DMS53 treated with DMSO at 0.1 percent for 48 hours (cell line): Measurements from ENCODE around the gene ADRB2.

Experiments
- DNase-seq: peaks from one replicate; lab custom pipeline; 2025; ENCODE audit not compliant: unreplicated experiment; lab: John Stamatoyannopoulos, UW

The ADRB2 gene

DNA sequence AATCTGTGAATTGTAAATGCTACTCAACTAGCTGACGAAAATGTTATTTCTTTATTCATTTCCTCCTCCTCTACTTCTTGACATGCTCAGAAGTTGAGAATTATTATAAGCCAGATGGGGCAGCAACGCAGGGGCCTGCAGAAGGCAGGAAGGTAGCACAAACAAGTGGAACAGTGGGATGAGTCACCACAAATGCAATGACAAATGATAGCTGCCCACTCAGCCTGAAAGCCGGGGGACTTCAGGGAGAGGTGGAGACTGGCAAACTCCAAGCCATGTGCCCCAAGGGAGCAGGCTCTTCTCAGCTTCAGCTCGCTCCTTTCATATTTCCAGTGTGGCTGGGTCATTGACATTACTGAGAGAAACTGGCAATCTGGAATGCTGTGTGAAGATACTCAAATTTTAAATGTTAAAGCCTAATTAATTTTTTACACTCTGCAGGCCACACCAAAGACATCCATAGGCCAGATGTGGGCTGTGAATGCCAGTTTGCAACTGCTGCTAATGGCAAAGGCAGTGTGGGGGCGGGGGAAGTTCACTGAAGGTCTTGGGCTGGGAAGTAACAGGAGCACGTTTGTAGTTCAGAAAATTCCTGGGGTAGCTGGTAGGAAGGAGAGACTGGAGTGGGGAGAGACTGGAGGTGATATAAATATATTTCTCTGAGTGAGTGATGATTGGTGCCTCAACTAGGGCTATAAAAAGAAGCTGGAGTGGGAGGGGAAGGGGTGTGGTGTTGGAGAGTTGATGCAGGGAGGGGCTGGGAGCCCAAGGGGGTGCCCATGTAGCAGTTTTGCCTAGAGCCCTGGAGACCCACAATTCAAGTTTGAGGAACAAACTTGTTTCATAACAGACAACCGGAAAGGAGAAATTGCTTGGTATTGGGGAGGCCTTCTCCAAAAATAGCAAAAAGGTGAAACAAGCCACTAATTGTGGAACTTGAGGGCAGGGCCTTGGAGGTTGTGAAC lies 20.8 kb upstream of the ADRB2 start:
- no peak for DNase-seq

DNA sequence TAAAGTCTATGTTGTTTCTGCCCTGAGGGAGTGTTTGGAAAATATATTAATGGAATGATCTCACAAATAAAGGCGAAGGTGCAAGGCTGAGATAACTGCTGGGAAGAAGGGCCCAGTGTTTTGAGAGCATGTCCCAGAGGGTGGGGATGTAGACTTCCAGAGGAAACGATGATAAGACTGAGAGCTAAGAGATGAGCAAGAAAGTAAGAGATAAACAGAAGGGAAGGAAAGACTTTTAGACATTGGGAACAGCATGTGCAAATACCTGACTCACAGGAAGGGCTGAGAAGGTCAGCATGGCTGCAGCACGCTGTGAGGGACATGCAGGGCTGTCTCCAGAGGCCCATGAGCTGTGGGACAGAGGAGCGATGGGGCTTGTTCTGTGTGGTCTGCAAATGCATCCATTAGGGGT lies 19.9 kb upstream of the ADRB2 start:
- no peak for DNase-seq

DNA sequence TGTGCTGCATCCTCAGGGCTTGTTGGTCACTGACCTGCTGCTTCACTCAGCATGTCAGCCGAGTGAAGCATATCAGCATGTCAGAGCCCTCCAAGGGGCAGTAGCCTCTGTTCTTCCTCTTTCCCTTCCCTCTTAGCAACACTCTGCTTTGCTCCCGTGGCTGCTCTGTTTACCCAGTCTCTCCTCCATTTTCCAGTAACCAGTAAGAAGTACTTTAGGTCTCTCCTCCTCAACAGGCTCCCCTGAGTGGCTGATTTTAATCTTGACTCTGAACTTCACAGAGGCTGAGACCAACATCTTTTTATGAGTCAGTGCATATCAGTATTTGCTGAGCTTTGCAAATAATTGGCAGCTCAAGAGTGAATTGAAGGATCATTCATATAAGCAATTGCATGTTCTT lies 18.6 kb upstream of the ADRB2 start:
- DNase-seq: peak; percentile 35

DNA sequence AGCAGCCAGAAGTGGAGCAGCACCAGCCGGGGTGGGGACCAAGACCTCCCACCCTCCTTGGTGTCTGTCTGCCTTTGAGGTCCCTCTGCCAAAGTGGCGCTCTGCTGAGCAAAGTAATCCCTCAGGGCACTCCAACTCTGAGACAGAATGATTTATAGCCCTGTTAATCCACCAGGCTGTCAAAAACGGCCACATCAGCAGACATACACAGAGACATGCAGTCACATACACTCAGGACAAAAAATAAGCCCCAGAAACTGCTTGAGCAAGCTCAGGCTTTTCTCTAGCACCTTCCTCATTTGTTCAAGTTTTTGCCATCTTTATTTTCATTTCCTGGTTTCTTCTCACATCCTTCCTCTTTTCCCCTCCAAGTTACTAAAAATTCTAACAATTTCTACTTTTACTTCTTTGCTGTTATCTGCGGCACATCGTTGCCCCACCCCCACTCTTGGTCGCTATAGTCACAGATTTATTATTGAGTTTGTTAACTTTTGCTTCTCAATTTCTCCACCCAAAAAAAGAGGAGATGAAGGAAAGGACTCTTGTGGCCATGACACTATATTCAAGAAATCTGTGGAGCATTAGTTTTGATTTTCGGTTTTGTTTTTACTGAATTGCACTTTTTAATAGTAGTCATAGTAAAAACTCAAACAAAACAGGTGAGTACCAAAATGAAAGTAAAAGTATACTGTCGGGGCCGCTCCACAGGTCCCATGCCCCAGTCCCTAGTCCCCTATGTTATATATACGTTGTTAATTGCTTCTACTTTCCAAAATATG lies 17.4 kb upstream of the ADRB2 start:
- peak; percentile 40 for DNase-seq

DNA sequence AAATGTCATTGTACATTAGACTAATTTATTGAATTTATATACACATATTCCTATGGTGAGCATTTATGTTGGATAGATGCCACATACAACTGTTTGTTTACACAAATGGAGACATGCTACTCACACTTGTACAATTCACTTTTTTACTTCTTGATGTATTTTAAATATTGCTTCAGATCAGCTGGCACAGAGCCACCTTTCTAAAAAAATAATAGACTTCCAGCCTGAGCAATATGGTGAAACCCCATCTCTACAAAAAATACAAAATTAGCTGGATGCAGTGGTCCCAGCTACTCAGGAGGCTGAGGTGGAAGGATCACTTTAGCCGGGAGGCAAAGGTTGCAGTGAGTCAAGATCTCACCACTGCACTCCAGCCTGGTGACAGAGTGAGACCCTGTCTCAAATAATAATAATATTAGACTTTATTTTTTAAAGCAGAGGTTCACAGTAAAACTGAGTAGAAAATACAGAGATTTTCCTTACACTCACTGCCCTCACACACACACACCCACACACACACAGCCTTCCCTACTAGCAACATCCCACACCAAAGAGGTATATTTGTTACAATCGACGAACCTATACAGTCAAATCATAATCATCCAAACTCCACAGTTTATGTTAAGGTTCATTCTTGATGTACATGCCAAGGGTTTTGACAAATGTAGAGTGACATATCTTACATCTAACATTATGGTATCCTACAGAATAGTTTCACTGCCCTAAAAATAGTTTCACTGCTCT lies 16.5 kb upstream of the ADRB2 start:
- DNase-seq: no peak

DNA sequence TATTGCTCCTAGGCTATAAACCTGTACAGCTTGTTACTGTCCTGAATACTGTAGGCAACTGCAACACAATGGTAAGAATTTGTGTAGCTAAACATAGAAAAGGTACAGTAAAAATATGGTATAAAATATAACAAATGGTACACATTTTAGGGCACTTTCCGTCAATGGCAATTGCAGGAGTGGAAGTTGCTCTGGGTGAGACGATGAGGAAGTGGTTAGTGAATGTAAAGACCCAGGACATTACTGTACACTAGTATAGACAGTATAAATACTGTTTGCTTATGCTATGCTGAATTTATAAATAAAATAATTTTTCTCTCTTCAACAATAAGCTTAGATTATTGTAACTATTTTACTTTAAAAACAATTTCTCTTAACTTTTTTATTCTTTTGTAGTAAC lies 15.6 kb upstream of the ADRB2 start:
- no peak for DNase-seq

DNA sequence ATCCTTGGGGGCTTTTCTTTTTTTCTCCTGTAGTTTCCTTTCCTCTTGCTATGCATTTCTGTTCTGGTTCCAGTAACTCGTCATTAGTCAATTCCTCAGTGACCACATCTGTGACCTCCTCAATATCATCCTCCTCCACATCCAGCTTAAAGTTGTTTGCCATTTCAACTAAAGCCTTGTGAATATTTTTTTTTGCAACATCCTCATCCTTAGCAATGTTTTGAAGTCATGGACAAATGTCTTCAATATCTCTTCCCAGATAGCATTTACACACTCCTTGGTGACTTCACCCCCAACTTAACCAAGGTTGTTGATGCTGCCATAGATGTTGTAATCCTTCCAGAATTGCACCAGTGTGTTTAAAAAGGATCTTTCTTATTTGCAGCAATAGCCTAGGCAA lies 14.7 kb upstream of the ADRB2 start:
- no peak for DNase-seq

DNA sequence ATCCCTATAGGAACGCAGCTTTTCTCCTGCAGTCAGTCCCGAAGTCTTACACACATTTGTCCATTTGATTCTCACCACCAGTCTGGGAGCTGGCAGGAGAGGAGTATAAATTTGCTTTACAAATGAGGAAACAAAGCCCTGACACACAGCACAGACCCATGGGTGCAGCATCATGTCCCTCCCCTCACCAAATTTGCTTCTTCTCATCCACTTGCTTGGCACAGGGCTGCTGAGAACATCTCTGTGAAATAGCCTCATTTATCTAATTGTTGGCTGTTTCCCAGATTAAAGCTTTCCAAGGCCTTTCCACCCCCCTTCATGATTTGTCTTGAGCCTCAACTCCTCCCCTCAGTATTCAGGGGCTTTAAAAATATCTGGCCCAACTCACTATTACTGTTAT lies 11.3 kb upstream of the ADRB2 start:
- no peak for DNase-seq

DNA sequence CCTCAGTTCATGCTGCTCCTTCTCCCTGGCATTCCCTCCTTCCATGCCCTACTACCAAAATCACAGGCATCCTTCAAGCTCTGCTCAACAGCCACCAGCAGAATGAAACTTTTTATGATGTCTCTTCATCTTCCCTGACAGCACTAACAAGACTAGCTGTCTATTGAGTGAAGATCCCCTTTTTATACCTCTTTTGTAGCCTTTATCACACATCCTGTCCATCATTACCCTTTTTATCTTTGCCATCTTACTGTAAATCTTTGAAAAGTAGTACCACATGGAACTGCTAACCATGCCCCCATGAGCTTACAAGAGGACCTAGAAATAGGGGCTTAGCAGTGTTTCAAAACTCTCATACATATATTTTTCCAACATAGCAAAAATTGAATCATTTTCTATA lies 10.8 kb upstream of the ADRB2 start:
- DNase-seq: no peak

DNA sequence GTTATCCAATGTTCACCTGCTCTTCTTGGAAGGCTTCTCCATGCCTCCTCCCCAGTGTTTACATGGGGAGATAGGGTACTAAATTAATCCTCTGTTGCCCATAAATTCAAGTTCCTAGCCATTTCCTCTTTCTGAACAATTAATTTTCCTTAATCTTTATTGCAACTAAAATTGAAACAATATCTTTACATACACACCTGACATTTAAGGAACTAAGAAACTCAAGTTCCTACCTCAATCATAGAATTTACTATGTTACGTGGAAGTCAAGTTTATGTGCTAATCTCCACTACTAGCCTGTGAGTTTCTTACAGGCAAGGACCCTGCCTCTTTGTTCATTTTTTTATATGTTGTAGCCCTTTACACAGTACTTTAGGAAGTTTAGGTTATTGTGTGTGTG lies 10.1 kb upstream of the ADRB2 start:
- no peak for DNase-seq

DNA sequence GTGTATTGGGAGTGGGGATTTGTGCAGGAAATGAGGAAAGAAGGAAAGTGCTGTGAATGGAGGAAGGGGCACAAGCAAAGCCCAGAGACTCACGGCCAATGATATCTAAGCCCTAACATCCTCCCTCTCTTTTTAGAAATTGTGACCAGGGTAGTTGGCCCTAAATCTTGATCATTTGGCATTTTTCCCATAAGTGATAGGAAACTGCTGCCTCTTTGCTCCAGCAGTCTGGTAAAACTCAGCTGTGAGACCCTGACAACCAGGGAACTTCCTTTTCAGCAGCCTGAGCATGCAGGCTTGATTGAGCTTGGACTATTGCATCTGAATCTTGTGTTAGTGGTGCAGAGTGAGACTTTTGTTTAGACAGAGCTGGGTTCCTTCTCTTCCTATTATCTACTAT lies 9.6 kb upstream of the ADRB2 start:
- no peak for DNase-seq

DNA sequence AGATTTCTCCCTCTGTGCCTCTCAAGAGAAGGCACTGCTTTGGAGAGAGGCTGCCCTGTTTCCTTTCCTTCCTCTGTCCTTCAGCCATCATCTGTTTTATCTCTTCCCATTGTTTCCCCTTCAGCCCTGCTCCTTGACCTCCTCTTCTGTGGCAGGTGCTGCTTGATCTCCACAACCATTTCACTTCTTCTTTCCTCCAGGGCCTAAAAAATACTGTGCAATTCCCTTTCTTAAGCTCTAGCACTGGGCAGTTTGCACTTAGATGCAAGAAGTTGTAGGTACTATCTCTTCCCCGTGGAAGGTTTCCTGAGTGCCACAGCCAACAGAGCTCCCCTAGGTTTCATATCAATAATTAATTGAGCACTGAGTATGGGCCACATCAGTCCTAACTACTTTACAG lies 8.8 kb upstream of the ADRB2 start:
- DNase-seq: no peak

DNA sequence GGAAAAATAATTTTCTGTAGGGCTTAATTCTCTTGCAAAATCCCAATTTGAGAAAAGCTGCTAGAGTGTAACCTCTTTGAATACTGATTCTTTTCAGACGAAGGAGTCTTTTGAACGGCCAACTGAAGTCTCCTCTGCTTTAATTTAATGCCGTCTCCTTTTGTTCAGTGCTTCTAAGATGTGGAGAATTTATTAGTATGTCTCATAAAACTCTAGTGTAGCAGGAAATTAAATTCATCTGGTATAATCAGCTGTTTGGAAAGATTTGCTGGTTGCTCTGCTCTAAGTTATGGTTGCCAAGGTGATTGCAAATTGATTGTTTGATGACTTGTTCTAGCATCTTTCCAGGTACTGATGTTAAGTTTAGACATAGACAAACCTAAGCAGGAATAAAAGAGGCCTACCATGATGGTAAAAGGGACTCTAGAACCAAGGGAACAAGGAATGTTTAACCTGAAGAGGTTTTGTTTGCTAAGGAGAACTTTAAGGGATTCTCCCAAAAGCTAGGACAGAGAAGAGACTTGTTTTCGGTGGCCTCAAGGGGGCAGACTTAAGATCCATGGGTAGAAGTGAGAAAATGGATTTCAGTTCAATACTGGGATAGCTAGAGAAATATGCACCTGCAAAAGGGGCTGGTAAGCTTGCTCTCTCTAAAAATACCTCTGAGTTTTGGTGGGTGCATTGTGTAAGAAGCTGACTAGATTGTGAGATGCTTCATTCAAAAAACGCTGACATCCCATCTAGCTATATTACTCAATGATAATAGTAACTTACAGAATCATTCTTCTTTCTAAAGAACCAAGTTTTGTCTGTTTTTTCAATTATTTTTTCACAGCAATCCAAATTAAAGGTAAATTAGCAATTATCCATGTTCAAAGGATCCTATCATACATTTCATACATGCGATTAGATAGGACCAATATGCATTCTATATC lies 5.7 kb upstream of the ADRB2 start:
- no peak for DNase-seq

DNA sequence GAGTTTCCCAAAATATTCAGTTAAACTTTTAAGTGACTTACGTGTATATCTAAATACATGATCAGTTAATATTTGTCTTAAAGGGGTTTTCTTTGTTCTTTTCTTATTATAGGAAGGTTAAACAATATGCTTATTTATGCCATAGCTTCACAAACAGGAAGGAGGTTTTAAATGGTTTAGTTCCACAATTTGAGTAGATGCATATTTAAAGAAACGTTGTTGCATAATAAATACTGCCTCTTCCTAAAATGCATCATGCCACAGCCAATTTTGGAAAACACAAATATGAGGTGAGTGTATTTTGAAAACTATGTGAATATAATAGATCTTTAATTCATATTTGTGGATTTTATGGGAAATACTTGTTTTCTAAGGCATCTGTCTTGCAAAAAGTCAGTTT lies 2.5 kb upstream of the ADRB2 start:
- DNase-seq: no peak

DNA sequence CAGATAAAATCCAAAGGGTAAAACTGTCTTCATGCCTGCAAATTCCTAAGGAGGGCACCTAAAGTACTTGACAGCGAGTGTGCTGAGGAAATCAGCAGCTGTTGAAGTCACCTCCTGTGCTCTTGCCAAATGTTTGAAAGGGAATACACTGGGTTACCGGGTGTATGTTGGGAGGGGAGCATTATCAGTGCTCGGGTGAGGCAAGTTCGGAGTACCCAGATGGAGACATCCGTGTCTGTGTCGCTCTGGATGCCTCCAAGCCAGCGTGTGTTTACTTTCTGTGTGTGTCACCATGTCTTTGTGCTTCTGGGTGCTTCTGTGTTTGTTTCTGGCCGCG lies 727 bp upstream of the ADRB2 start:
- peak; percentile 53 for DNase-seq

DNA sequence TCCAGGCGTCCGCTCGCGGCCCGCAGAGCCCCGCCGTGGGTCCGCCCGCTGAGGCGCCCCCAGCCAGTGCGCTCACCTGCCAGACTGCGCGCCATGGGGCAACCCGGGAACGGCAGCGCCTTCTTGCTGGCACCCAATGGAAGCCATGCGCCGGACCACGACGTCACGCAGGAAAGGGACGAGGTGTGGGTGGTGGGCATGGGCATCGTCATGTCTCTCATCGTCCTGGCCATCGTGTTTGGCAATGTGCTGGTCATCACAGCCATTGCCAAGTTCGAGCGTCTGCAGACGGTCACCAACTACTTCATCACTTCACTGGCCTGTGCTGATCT lies 294 bp downstream of the ADRB2 start:
- no peak for DNase-seq

DNA sequence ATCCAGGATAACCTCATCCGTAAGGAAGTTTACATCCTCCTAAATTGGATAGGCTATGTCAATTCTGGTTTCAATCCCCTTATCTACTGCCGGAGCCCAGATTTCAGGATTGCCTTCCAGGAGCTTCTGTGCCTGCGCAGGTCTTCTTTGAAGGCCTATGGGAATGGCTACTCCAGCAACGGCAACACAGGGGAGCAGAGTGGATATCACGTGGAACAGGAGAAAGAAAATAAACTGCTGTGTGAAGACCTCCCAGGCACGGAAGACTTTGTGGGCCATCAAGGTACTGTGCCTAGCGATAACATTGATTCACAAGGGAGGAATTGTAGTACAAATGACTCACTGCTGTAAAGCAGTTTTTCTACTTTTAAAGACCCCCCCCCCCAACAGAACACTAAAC lies 1.3 kb downstream of the ADRB2 start:
- no peak for DNase-seq

DNA sequence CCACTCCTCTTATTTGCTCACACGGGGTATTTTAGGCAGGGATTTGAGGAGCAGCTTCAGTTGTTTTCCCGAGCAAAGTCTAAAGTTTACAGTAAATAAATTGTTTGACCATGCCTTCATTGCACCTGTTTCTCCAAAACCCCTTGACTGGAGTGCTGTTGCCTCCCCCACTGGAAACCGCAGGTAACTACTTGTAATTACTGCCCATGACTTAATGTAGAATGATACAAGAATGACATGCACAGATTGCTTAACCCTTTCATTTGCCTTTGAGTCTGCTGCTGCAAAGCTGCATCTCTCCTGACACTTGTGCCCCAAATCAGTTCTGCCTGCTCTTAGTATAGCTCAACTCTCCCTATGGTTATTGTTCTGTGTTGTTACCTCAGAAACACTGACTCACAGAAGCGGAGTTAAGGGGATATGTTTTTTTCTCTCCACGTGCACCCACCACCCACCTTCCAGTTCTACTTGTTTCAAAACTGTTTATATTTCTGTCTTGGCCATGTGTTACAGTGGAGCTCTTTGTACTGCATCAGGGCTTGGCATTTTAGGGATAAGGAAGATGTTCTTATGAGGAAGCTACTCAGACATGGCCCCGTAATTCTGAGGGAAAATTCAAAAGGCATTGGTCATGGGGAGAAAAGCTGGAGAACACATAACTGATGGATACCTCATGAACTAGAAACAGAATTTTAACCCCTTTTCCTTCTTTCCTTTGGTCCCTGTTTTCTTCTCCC lies 2.3 kb downstream of the ADRB2 start:
- no peak for DNase-seq

DNA sequence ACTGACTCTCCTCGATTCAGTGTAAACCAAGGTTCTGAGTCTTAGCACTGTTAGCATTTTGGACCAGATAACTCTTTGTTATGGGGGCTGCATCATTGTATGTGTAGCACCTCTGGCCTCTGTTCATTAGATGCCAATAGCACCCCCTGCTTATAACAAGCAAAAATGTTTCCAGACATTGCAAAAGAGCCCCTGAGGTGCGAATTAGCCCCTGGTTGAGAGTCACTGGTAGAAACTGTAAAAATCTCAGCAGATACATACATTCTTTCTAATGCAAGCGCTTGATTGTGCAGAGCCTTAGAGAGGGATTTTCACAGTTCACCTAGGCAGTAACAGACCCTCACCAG lies 2.8 kb downstream of the ADRB2 start:
- DNase-seq: no peak

DNA sequence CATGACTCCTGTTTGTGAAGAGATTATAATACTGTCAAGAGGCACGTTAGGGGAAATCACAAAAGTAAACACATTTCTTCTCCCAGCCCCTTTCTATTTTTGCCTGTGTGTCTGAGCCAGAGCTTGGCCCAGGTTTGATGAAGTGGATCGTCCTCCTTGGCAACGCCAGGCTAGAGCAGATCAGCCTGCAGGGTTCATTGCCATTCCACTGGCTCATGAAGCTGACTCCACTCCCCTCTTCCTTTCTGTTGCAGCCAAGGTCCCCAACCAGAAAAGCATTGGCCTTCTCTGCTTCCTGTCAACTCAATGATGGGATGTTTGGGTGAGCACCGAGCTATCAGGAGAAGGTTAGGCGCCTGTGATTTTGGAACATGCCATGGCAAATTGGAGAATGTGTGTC lies 3.3 kb downstream of the ADRB2 start:
- DNase-seq: no peak
